GM21717 (cell line): ENCODE data around the gene DCAF8.

Experiments
- ATAC-seq: cut with Tn5 transposase; IDR thresholded peaks from one replicate; pipeline ENCODE4 v1.9.1; 2021; ENCODE audit warnings: mild to moderate bottlenecking, moderate library complexity; ENCODE audit not compliant: unreplicated experiment

DCAF8 gene

GRCh38 chr1:160206036-160206389 is 56.3 kb downstream of the DCAF8 start:
- ATAC-seq = no peak

GRCh38 chr1:160205242-160206035 is 56.9 kb downstream of the DCAF8 start, which contains the start of gene PEA15:
Gene PEA15 (plus strand): TSS chr1:160205384. CDS start chr1:160211545, 6,161 bp downstream.
- ATAC-seq = no peak

- peak; percentile 69 for ATAC-seq
Measured at GRCh38 chr1:160204526-160205241, 57.7 kb downstream of the DCAF8 start.

GRCh38 chr1:160200786-160201185 is 61.6 kb downstream of the DCAF8 start:
- no peak for ATAC-seq

- no peak for ATAC-seq
Measured at GRCh38 chr1:160197231-160197630, 65.1 kb downstream of the DCAF8 start.

- no peak for ATAC-seq
Measured at GRCh38 chr1:160196143-160196542, 66.2 kb downstream of the DCAF8 start.

GRCh38 chr1:160194737-160195059 is 67.7 kb downstream of the DCAF8 start:
- ATAC-seq = no peak

GRCh38 chr1:160193832-160194736 is 68.3 kb downstream of the DCAF8 start:
- ATAC-seq = no peak

- peak; percentile 47 for ATAC-seq
Measured at GRCh38 chr1:160193091-160193819, 69.1 kb downstream of the DCAF8 start.

GRCh38 chr1:160192234-160192633 is 70.1 kb downstream of the DCAF8 start:
- ATAC-seq = no peak

GRCh38 chr1:160191756-160192155 is 70.6 kb downstream of the DCAF8 start:
- ATAC-seq = no peak

GRCh38 chr1:160189649-160190625 is 72.4 kb downstream of the DCAF8 start, which contains the start of gene CASQ1:
Gene CASQ1 (plus strand): TSS chr1:160190575. CDS start chr1:160190752, 177 bp downstream.
- ATAC-seq = no peak

- ATAC-seq = no peak
Measured at GRCh38 chr1:160188341-160188740, 74.0 kb downstream of the DCAF8 start.

GRCh38 chr1:160187407-160187806 is 74.9 kb downstream of the DCAF8 start:
- no peak for ATAC-seq

GRCh38 chr1:160186729-160187128 is 75.6 kb downstream of the DCAF8 start:
- no peak for ATAC-seq

- no peak for ATAC-seq
Measured at GRCh38 chr1:160186246-160186645, 76.1 kb downstream of the DCAF8 start.

GRCh38 chr1:160179336-160179735 is 83.0 kb downstream of the DCAF8 start:
- no peak for ATAC-seq

GRCh38 chr1:160178731-160179130 is 83.6 kb downstream of the DCAF8 start:
- no peak for ATAC-seq

- ATAC-seq = no peak
Measured at GRCh38 chr1:160177667-160178066, 84.7 kb downstream of the DCAF8 start.
